BLaER1 treated with 17β-estradiol and CSF1 and Interleukin-3, amounts not matched to agents 10 nM and 100 nM (cell line): Measurements from ENCODE around the gene TBC1D2B.
A peak's percentile ranks its signal among the peaks of the same experiment; 100 is the strongest.

Experiments used
- H3K27ac ChIP-seq, 11 experiments: shearing (Covaris generic); formaldehyde crosslinking; 2 replicates each; pipeline ENCODE4 v1.8.1; 2022
- H3K27me3 ChIP-seq, 11 experiments: shearing (Covaris generic); formaldehyde crosslinking; 2 replicates each; pipeline ENCODE4 v1.8.1; 2022
- H3K36me3 ChIP-seq, 11 experiments: shearing (Covaris generic); formaldehyde crosslinking; 2 replicates each; pipeline ENCODE4 v1.8.1; 2022
- H3K4me1 ChIP-seq, 10 experiments: shearing (Covaris generic); formaldehyde crosslinking; 2 replicates each; pipeline ENCODE4 v1.8.1; 2022
- H3K4me2 ChIP-seq, 11 experiments: shearing (Covaris generic); formaldehyde crosslinking; 2 replicates each; pipeline ENCODE4 v1.8.1; 2022
- H3K4me3 ChIP-seq, 10 experiments: shearing (Covaris generic); formaldehyde crosslinking; 2 replicates each; pipeline ENCODE4 v1.8.1; 2022
- H3K9ac ChIP-seq, 11 experiments: shearing (Covaris generic); formaldehyde crosslinking; 2 replicates each; pipeline ENCODE4 v1.8.1; 2022
- H3K9me3 ChIP-seq, 11 experiments: shearing (Covaris generic); formaldehyde crosslinking; replicated peaks in 1 of 11; 2 replicates each; pipeline ENCODE4 v1.8.1; 2022
- H4K20me1 ChIP-seq, 11 experiments: shearing (Covaris generic); formaldehyde crosslinking; 2 replicates each; pipeline ENCODE4 v1.8.1; 2022
- Cebpa-rat ChIP-seq, 11 experiments: shearing (Covaris generic); IDR thresholded peaks; 2 replicates each; pipeline ENCODE4 v1.8.1; 2022

Gene TBC1D2B

DNA sequence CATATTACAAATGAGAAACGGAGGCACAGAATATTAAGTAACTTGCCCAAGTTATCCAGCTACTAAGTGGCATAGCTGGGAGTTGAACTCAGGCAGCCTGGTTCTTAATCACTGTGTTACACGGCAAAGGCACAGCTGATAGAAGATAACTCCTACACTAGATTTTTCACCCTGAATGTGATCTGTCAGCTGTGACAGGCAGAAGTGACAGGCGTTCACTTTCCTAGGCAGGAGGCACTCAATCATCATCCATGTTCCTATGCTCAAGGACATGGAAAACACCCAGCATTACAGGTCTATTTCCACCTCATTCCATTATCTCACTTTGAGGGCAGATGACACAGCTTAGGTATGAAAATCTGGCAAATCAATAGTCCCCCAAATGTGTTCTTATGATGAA is 35.6 kb downstream of the TBC1D2B start:
- peaks cover 0 to 56% (median 0%) of the 10 kb centered on the region in 11 experiments; a peak in 5 of 22 replicates for H4K20me1 ChIP-seq
- no peak for TF ChIP-seq Cebpa-rat (IDR thresholded peaks at IDR 0.05)
- H3K36me3 ChIP-seq = peaks cover 31 to 66% (median 50%) of the 10 kb centered on the region in 11 experiments
- no peaks in the 10 kb centered on the region for H3K27me3 ChIP-seq
- no peak overlapping the region for H3K9ac ChIP-seq
- no peak overlapping the region for H3K4me3 ChIP-seq
- 0 out of 22 replicates have a peak overlapping the region, but pooled peaks of 1 of the 11 experiments have one; percentile 12 for H3K4me2 ChIP-seq
- peak overlapping the region in 6 of 11 experiments; percentile 1 to 37 (median 18); a peak in 5 of 22 replicates for H3K27ac ChIP-seq
- H3K4me1 ChIP-seq = peaks cover 37 to 82% (median 67%) of the 10 kb centered on the region in 10 experiments
- no peaks in the 10 kb centered on the region for H3K9me3 ChIP-seq

DNA sequence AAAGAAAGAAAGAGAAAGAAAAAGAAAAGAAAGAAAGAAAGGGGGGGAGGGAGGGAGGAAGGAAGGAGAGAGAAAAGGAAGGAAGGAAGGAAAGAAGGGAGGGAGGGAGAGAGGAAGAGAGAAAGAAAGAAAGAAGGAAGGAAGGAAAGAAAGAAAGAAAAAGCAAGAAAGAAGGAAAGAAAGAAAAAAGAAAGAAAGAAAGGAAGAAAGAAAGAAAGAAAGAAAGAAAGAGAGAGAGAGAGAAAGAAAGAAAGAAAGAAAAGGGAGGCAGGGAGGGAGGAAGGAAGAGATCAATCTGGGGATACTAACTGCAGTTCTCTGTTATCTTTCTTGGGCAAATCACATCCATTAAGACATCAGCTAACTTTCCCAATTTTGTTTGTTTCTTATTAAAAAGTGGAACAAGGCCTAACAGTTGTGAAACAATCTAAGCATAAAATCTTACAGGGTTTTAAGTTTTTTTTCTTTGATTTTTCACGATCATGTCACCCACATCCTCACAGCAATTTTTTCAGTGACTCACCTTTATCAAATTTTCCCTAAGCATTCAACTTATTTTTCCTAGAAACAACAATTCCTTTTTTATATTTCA is 36.8 kb downstream of the TBC1D2B start:
- Histone ChIP-seq H3K4me1 (peaks cover 42 to 82% (median 69%) of the 10 kb centered on the region in 10 experiments), H3K9me3 (no peaks in the 10 kb centered on the region), H3K4me2 (no peak overlapping the region; a peak in 3 of 22 replicates), H3K27ac (peak overlapping the region in 1 of 11 experiments; percentile 10; a peak in 1 of 22 replicates), H3K4me3 (no peak overlapping the region), H3K9ac (no peak overlapping the region; a peak in 1 of 22 replicates), H3K36me3 (peaks cover 31 to 67% (median 50%) of the 10 kb centered on the region in 11 experiments), H3K27me3 (no peaks in the 10 kb centered on the region), H4K20me1 (peaks cover 0 to 64% (median 0%) of the 10 kb centered on the region in 11 experiments; a peak in 5 of 22 replicates)
- TF ChIP-seq Cebpa-rat (IDR thresholded peaks at IDR 0.05) = no peak

DNA sequence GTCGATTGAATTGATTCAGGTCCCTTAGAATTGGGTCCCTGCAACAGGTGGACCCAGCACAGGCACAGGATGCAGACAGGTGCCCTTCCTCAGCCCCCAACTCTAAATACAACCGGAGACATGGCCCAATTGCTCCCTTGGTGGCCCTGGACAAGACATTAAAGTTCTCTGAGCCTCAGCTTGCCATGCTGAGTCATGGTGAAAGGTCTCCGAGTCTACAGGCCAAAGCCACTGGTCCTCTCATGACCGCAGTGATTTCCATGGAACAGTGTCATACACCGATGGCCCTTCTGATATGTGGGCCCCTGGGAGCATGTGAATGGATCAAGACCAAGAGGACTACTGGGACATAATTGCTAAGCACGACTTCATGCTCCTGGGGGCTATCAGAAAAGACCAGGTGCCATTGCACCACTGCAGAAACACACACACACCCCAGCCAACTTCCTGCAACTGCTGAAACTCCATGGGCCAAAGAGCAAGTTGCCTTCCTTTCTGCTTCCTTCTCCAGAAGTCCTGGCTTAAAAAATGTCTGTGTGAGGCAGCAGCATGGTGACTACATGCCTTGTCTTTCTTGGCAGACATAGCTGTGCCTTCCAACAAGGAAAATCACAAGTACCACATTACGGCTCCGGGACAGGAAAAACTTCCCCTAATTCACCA is 38.8 kb downstream of the TBC1D2B start:
- peak overlapping the region; percentile 63 to 84 (median 72) for H3K4me2 ChIP-seq
- H3K27ac ChIP-seq = peak overlapping the region in 9 of 11 experiments; percentile 7 to 66 (median 47); a peak in 16 of 22 replicates
- no peak for TF ChIP-seq Cebpa-rat (IDR thresholded peaks at IDR 0.05)
- H3K9ac ChIP-seq = peak overlapping the region in 3 of 11 experiments; percentile 2 to 21 (median 14); a peak in 2 of 22 replicates
- peaks cover 62 to 87% (median 75%) of the 10 kb centered on the region in 10 experiments for H3K4me1 ChIP-seq
- H3K9me3 ChIP-seq = no peaks in the 10 kb centered on the region
- no peaks in the 10 kb centered on the region for H3K27me3 ChIP-seq
- peaks cover 0 to 80% (median 0%) of the 10 kb centered on the region in 11 experiments; a peak in 6 of 22 replicates for H4K20me1 ChIP-seq
- H3K36me3 ChIP-seq = peaks cover 20 to 50% (median 34%) of the 10 kb centered on the region in 11 experiments; a peak in 21 of 22 replicates
- H3K4me3 ChIP-seq = no peak overlapping the region

DNA sequence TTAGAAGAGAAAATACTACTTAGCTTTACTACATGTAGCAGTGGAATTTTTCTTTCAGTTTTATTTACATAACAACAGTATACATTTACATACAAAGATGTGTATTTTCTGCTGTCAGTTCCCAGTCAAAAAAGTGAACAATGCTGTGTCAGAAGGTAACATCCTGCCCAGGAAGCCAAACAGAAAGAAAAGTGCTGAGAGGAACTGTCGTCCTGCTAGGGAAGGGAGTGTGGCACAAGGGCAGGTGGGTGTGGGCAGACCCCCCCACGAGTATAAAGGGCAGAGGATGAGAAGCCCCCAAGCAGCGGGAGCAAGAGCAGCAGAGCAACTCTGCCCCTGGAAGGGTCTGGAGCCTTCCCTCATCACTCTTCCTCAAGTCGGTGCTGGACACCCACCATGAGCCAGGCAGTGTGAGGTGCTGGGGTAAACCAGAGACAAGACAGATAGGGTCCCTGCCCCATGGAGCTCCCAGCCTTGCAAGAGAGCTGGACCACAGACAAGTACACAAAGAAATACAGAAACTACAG is 39.7 kb downstream of the TBC1D2B start:
- H3K4me2 ChIP-seq = peak overlapping the region; percentile 63 to 84 (median 72)
- peaks cover 0 to 74% (median 0%) of the 10 kb centered on the region in 11 experiments; a peak in 6 of 22 replicates for H4K20me1 ChIP-seq
- H3K9ac ChIP-seq = peak overlapping the region in 5 of 11 experiments; percentile 2 to 53 (median 14); a peak in 2 of 22 replicates
- TF ChIP-seq Cebpa-rat (IDR thresholded peaks at IDR 0.05) = no peak
- peak overlapping the region in 9 of 11 experiments; percentile 7 to 66 (median 47); a peak in 16 of 22 replicates for H3K27ac ChIP-seq
- H3K36me3 ChIP-seq = peaks cover 11 to 41% (median 25%) of the 10 kb centered on the region in 11 experiments; a peak in 17 of 22 replicates
- H3K9me3 ChIP-seq = no peaks in the 10 kb centered on the region
- no peaks in the 10 kb centered on the region for H3K27me3 ChIP-seq
- H3K4me3 ChIP-seq = no peak overlapping the region
- peaks cover 71 to 95% (median 84%) of the 10 kb centered on the region in 10 experiments for H3K4me1 ChIP-seq

DNA sequence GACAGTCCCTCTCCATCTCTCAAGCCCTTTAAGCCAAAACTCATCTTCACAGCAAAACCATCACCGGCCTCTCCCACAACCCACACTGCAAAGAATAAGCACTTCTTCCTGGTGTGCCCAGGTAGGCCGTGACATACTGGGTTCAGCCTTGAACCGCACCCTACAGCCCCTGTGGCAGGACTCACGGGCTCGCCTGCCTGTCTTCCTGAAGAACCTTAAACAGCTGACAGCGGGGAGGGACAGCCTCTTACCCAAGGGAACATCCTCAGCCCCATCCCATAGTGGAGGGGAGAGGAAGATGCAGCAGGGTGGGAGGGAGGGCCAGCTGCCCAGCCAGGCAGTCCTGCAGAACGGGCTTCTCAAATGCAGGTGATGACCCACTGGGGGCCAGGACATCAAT is 40.2 kb downstream of the TBC1D2B start:
- Histone ChIP-seq H4K20me1 (peaks cover 0 to 74% (median 0%) of the 10 kb centered on the region in 11 experiments; a peak in 6 of 22 replicates), H3K4me2 (peak overlapping the region in 10 of 11 experiments; percentile 7 to 89 (median 74); a peak in 15 of 22 replicates), H3K4me3 (no peak overlapping the region), H3K27me3 (no peaks in the 10 kb centered on the region), H3K4me1 (peaks cover 76 to 95% (median 87%) of the 10 kb centered on the region in 10 experiments), H3K9me3 (no peaks in the 10 kb centered on the region), H3K9ac (no peak overlapping the region), H3K27ac (peak overlapping the region in 1 of 11 experiments; percentile 38; a peak in 1 of 22 replicates), H3K36me3 (peaks cover 6 to 36% (median 20%) of the 10 kb centered on the region in 11 experiments; a peak in 15 of 22 replicates)
- no peak for TF ChIP-seq Cebpa-rat (IDR thresholded peaks at IDR 0.05)

DNA sequence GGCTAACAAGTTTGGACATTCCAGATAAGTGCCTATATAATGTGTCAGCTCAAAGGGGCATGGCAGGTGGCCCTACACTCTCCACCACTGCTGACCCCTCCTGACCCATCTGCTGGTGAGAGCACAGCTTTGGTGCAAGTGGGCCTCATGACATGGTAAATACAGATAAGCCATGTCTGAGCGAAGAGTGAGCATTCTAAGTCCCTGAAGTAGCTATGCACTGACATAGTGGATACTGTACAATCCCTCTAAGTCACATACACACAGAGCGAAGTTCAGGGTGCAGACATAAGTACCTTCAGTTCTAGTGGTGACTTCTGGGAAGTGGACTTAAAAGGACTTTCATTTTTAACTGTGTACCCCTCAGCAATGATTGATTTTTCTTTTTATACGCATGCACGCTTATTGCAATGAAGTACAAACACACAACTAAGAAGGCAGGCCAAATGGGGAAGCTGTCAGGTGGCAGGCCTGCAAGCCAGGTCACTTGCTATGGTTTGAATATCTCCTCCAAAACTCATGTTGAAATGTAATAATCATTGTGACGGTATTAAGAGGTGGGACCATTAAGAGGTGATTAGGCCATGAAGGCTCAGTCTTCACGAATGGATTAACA is 41.5 kb downstream of the TBC1D2B start:
- H3K4me2 ChIP-seq = peak overlapping the region; percentile 62 to 89 (median 80)
- peaks cover 5 to 28% (median 15%) of the 10 kb centered on the region in 11 experiments; a peak in 17 of 22 replicates for H3K36me3 ChIP-seq
- peaks cover 84 to 98% (median 92%) of the 10 kb centered on the region in 10 experiments for H3K4me1 ChIP-seq
- peak overlapping the region in 4 of 11 experiments; percentile 41 to 59 (median 54); a peak in 4 of 22 replicates for H3K9ac ChIP-seq
- H3K9me3 ChIP-seq = no peaks in the 10 kb centered on the region
- H4K20me1 ChIP-seq = peaks cover 0 to 74% (median 0%) of the 10 kb centered on the region in 11 experiments; a peak in 6 of 22 replicates
- no peaks in the 10 kb centered on the region for H3K27me3 ChIP-seq
- H3K4me3 ChIP-seq = no peak overlapping the region
- peak overlapping the region in 7 of 11 experiments; percentile 51 to 69 (median 55); a peak in 12 of 22 replicates for H3K27ac ChIP-seq
- TF ChIP-seq Cebpa-rat (IDR thresholded peaks at IDR 0.05) = no peak

DNA sequence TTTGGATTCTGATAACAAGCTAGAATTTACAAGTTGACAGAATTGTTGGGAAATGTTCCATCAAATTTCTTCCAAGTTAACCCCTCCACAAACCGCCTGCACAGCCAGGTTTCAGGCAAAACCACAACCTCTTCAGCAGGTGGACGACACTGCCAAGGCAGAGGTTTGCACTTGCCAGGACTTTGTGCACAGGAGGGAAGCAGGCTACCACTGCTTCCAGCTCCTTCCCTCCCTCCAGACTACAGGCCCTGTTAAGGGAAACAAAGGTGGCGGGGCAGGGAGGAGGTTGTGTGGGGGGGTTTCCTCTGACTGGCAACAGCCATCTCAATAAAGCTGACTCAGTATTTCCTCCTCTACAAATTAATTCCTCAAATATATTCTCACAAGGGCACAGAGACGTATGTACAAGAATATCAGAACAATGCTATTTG is 42.2 kb downstream of the TBC1D2B start:
- peak overlapping the region; percentile 62 to 89 (median 80) for H3K4me2 ChIP-seq
- no peaks in the 10 kb centered on the region for H3K9me3 ChIP-seq
- H4K20me1 ChIP-seq = peaks cover 0 to 74% (median 0%) of the 10 kb centered on the region in 11 experiments; a peak in 6 of 22 replicates
- peak overlapping the region; percentile 9 to 69 (median 54); a peak in 20 of 22 replicates for H3K27ac ChIP-seq
- no peaks in the 10 kb centered on the region for H3K27me3 ChIP-seq
- 0 out of 20 replicates have a peak overlapping the region, but pooled peaks of 1 of the 10 experiments have one; percentile 13 for H3K4me3 ChIP-seq
- peak overlapping the region in 9 of 11 experiments; percentile 29 to 59 (median 45); a peak in 13 of 22 replicates for H3K9ac ChIP-seq
- TF ChIP-seq Cebpa-rat (IDR thresholded peaks at IDR 0.05) = no peak
- H3K36me3 ChIP-seq = peaks cover 5 to 35% (median 18%) of the 10 kb centered on the region in 11 experiments; a peak in 18 of 22 replicates
- H3K4me1 ChIP-seq = peaks cover 81 to 96% (median 89%) of the 10 kb centered on the region in 10 experiments
